ENCODE measurements around the gene SETD1B.
"Not testable (repeated sequence)": the region's sequence is repeated elsewhere in the genome, so short reads cannot be mapped to it uniquely, and the experiment has no call there.

SETD1B gene

GRCh38 chr12:121803861-121804416 is at the start of gene SETD1B:
TSS of gene SETD1B (plus strand) at chr12:121804009. CDS start at chr12:121804738, 729 bp downstream.
- no peak for DNase-seq (ENCODE audit: low spot score)

DNA sequence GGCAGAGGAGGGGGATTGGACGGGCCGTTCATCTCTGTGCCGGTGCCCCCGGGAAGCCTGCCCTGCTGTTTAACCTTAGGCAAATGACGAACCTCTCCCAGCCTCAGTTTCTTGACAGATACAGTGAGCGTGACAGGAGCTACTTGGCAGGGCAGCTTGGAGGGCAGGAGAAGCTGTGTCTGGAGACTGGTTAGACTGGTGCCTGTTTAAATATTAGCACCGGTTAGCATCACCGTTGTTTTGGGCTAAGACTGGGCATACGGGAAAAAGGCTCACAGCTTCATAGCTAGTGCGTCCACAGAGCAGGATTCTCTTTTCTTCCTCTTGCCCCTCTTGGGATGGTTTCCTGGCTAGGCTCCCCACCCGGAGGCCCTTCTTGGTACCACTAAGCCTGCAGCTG is 49.0 kb upstream of the SETD1B start:
- no peak for DNase-seq (ENCODE audit: low spot score)

GRCh38 chr12:121755591-121755990 is 48.2 kb upstream of the SETD1B start:
- no peak for DNase-seq (ENCODE audit: low spot score)

DNA sequence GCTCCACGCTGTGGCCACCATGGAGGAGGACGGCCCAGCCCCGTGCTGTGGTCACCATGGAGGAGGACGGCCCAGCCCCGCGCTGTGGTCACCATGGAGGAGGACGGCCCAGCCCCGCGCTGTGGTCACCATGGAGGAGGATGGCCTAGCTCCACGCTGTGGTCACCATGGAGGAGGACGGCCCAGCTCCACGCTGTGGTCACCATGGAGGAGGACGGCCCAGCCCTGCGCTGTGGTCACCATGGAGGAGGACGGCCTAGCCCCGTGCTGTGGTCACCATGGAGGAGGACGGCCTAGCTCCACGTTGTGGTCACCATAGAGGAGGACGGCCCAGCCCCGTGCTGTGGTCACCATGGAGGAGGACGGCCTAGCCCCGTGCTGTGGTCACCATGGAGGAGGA is 45.3 kb upstream of the SETD1B start:
- DNase-seq (ENCODE audit: low spot score), result not testable (repeated sequence)

- DNase-seq (ENCODE audit: low spot score), result no peak
Observed at GRCh38 chr12:121762269-121762668, 41.5 kb upstream of the SETD1B start.

DNA sequence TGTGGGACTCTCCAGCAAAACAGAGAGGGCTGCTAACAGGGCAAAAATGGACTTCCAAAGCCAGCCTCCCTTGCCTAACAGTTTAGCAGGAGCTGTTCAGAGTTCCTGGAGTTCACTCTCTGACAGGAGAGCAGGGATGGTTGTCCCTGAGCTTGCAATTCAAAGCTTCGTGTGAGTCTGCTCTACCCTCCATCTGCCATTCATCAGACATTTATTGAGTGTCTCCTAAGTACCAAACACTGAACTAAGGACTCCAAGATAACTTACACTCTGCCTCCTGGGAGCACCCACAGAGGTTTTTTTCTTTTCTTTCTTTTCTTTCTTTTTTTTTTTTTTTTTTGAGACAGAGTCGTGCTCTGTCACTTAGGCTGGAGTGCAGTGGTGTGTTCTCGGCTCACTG is 39.0 kb upstream of the SETD1B start:
- no peak for DNase-seq (ENCODE audit: low spot score)

DNA sequence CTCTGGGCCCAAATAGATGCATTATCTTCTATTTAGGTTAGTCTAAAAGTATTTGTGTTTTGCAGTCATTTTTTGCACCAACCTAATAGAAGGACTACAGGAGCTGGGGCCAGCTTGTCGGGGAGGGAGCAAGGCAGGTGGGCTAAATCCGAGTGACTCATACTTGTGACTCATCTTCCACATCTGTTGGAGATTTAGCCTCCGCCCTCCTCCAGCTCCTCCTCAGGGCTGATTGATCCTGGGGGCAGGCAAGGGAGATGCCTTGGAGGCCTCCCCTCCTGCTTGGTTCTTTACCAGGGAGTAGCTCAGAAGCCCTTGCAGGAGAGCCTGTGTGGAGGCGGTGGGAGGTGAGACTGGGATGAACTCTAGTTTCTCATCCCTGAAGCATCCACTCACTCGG is 38.2 kb upstream of the SETD1B start:
- no peak for DNase-seq (ENCODE audit: low spot score)

DNA sequence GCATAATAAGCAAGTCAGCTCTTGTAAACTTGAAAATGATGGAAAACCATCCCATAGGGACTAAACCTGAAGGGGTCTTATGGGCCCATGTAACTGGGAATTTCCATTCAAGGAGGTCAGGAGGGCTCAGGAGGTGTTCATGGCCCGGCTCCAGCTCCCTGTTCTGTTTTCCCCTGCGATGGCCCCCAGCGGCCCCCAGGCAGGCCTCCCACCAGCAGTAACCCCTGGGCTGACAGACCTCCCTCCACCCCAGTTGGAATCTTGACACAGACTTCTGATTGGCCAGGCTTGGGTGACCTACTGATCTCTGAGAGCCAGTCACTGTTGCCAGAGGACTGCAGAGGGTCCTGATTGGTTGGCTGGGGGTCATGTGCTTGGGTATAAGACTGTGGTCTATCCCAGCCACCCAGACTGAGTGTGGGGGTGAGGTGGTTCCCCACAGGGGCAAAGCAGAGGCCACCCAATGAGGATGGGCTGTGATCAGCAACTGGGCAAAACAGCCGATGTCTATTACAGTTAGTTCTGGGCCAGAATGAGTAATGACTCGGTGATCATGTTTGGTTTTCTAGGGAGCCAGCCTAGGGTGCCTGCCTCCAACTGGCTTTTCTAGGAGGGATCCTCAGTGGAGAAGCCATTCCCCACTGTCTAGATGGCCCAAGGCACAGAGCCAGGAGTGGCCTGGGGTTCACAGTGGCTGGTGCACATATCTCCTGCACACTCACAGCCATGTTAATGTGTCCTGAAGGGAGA is 37.3 kb upstream of the SETD1B start:
- no peak for DNase-seq (ENCODE audit: low spot score)

DNA sequence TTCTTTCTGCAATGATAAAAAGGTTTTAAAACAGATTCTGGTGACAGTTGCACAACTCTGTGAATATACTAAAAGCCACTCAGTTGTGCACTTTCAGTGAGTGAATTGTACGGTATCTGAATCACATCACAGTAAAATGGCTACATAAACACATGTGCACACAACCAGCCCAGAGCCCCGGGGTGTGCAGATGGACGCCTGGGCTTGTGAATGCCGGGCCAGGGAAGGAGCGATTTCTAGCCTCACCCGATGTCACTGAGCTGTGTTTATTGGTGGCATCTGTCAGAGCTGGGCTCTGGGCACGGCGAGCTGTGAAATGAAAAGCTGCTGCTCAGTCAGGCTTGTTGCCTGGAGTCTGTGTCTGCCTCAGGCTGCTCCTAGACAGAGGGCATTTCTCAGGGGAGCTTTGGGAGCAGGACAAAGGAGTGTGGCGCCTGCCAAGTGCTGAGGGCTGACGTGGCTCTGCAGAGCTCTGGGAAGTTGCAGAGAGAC is 36.2 kb upstream of the SETD1B start:
- no peak for DNase-seq (ENCODE audit: low spot score)

DNA sequence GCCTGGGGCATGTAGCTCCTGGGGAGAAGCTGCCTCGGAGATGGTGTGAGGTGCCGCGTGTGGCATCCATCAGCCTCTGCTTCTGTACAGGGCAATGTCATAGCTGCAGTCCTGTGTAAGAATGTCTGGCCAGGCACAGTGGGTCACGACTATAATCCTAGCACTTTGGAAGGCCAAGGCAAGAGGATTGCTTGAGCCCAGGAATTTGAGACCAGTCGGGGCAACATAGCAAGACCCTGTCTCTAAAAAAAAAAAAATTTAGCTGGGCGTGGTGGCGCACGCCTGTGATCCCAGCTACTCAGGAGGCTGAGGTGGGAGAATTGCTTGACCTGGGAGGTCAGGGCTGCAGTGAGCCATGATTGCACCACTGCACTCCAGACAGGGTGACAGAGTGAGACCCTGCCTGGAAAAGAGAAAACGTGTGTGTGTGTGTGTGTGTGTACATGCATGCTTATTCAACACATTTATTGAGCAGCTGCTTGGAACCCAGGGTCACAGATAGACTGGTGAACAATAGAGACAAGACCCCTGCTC is 34.4 kb upstream of the SETD1B start:
- no peak for DNase-seq (ENCODE audit: low spot score)

- DNase-seq (ENCODE audit: low spot score), result no peak
Observed at GRCh38 chr12:121769831-121770301, 33.9 kb upstream of the SETD1B start.

GRCh38 chr12:121770388-121770787 is 33.4 kb upstream of the SETD1B start:
- no peak for DNase-seq (ENCODE audit: low spot score)

- DNase-seq (ENCODE audit: low spot score), result no peak
Observed at GRCh38 chr12:121770813-121771625, 32.8 kb upstream of the SETD1B start.

DNA sequence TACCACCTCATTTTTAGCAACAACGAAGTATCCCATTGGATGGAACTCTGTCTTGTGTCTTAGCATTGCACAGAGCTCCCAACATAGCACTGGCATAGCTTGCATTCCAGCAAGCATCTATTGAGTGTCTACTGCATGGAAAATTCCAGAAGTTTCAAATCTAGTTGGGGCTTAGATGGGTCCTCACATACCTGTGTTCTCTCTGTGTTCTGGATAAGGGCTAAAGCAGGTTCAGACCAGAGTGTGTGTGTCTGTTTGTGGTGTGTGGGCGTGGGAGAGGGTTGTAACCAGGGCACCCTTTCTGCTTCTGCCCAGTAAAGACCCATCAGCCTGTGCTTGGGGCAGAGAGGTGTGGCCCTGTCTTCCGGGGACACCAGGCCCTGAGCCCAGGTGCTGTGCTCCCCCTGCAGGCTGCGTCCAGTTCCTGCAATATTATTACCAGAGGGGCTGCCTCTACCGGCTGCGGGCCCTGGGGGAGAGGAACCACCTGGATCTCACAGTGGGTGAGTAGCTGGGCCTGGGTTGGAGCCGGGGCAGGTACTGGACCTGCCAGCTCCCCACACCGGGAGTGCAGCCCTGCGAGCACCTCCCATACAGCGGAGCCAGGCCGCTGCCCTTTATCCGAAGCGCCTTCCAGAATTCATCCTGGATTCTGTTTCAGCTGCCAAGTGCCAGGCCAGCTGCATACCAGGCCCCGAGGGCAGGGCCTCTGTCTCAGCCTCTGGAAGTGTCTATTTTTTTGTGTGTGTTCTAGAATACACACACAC is 30.6 kb upstream of the SETD1B start:
- DNase-seq (ENCODE audit: low spot score), result peak; percentile 93

GRCh38 chr12:121774968-121775474 is 28.8 kb upstream of the SETD1B start:
- DNase-seq (ENCODE audit: low spot score), result no peak

DNA sequence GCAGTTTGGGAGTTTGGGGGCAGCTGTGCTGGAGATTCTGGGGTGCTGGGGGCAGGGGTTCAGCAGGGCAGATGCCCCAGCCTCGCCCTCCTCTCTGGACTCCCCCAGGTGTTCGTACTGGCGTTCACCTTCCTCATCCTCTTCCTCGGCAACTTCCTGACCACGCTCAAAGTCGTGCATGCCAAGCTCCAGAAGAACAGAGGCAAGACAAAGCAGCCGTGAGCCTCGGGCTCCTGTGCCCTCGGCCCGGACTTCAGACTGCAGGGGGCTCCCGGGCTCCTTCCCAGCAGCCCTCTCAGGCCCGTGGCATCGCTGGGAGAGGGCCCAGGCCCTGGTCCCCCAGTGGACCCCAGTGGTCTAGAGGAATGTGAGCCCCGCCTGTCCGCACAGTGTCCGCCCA is 28.3 kb upstream of the SETD1B start:
- no peak for DNase-seq (ENCODE audit: low spot score)

DNA sequence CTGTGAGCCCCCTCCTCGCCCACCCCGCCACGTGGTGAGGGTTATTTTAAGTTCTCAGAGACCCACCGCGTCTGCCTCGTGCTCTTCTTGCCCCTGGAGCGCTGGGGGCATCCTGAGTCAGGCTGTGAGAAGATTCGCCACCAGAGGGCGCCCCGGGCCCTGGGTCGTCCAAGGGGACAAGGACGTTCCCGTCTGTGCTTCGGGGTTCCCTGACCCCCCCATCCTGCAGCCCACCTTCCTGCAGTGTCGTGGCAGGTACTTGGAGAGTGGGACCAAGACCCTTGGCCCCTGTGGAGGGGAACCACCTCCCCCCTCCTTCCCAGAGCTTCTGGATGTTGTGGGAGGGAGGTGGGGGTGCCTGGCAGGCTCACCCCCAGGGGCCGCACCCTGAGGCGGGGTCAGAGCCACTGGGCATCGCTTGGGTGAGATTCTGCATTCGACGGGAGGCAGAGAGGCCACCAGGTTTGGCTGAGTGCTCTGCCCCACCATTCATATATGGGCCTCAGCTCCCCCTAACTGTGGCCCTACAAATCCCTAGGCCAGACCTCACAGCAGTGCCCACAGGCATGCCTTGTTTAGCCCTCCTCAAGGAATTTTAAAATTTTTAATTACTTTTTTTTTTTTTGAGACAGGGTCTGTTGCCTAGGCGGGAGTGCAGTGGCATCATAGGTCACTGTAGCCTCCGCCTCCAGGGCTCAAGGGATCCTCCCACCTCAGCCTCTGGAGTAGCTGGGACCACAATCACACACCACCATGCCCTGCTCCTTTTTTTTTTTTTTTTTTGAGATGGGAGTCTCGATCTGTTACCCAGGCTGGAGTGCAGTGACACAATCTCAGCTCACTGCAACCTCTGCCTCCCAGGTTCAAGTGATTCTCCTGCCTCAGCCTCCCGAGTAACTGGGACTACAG is 27.4 kb upstream of the SETD1B start:
- peak; percentile 80 for DNase-seq (ENCODE audit: low spot score)

DNA sequence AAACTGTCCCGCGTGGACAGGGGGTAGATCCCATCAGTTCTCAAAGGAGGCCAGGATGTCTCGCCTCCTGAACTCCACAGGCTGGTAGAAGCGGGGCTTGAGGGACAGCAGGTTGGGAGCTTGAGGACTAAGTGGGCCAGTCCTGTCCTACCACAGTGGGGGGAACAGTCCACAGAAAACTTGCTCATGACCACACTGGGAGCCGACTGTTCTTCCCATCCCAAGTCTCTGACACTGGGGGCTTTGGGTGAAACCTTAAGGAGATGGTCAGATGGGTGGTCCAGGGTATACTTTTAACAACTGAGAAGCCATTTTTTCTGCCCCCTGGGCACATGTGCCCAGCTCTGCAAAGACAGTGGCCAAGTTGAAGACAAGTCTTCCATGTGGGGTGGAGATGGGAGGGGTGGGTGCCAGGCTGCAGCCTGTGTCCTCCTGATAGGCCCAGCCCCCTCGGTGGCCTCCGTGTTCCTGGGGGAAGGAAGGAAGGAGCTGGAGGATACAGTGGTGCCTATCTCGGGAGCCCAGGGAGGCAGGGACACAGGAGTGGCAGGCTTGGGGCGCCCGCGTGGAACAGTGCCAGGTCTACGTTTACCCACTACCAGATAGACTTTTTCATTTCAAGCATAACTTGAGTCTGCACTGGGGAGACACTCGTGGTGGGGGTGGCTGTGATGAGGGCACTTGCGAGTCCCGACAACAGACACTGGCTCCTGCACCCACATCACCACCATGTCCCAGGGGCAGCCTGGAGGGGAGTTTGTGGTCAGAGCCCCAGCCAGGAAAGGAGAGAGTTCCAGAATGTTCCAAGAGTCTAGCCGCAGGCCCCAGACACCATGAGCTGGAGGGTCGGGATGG is 25.0 kb upstream of the SETD1B start:
- no peak for DNase-seq (ENCODE audit: low spot score)

DNA sequence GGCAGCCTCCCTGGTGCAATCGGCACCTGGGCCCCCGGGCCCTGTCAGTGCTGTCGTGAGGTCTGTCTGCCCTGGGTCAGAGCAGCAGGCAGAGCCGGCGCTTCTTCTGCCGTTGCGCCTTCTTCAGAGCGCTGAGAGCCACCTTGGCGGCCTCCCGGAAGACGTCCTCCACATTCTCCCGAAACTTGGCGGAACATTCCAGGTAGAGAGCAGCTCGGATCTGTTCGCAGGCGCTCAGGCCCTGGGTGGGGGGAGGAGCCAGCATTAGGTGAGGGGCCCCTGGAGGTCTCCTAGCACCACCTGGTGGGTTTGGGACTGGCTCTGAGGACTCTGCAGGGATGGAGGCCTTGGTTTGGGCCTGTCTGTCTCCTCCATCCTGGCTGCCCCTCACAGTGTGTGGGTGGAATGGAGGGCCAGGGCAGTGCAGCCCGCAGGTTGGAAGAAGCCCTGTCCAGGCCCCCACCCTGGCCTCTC is 24.4 kb upstream of the SETD1B start:
- no peak for DNase-seq (ENCODE audit: low spot score)
